HL-60 (cell line): Measurements from ENCODE around the gene SF3A2.

Experiments used
- DNase-seq, 2 experiments: peaks; one replicate each; pipeline ENCODE4 v3.0.0-alpha.2; 2010 to 2020; ENCODE audit warnings: low read depth in 1 of 2, low spot score in 1 of 2
- H3K27ac ChIP-seq: fragments of 250-450 bp; sonication (Bioruptor Pico); replicated peaks from 2 replicates; pipeline ENCODE4 v1.5.1; 2020; ENCODE audit warnings: mild to moderate bottlenecking, moderate library complexity
- H3K27me3 ChIP-seq: fragments of 250-450 bp; sonication (Bioruptor Pico); 2 replicates; pipeline ENCODE4 v1.5.1; 2021; ENCODE audit warnings: mild to moderate bottlenecking, moderate library complexity; ENCODE audit not compliant: insufficient read depth, poor library complexity, severe bottlenecking
- H3K4me3 ChIP-seq: replicated peaks from 2 replicates; pipeline ENCODE4 v1.5.1; 2011; ENCODE audit warnings: mild to moderate bottlenecking, control low read depth, low read length; ENCODE audit not compliant: insufficient read depth
- GABPA ChIP-seq: IDR thresholded peaks from 2 replicates; pipeline ENCODE4 v1.6.1; 2012; ENCODE audit warnings: low read depth
- POLR2AphosphoS5 ChIP-seq: IDR thresholded peaks from 2 replicates; pipeline ENCODE4 v1.6.1; 2012; ENCODE audit warnings: low read depth
- SPI1 ChIP-seq: IDR thresholded peaks from 2 replicates; pipeline ENCODE4 v1.6.1; 2012; ENCODE audit warnings: low read depth, mild to moderate bottlenecking, borderline replicate concordance
- long read RNA-seq: library from polyadenylated mRNA; unstranded; transcript quantifications from one replicate; pipeline ENCODE4 v2.0.0, GENCODE V29; 2020
- TF ChIP-seq, protein P1 (sequence below): IDR thresholded peaks from one replicate; pipeline ENCODE4 v1.5.1; 2011; ENCODE audit warnings: low read length, control low read depth, inconsistent platforms; ENCODE audit not compliant: insufficient read depth
- TF ChIP-seq, protein P2 (sequence below): IDR thresholded peaks from 2 replicates; pipeline ENCODE4 v1.6.1; 2012; ENCODE audit warnings: low read depth; ENCODE audit not compliant: insufficient replicate concordance

The SF3A2 gene, protein sequence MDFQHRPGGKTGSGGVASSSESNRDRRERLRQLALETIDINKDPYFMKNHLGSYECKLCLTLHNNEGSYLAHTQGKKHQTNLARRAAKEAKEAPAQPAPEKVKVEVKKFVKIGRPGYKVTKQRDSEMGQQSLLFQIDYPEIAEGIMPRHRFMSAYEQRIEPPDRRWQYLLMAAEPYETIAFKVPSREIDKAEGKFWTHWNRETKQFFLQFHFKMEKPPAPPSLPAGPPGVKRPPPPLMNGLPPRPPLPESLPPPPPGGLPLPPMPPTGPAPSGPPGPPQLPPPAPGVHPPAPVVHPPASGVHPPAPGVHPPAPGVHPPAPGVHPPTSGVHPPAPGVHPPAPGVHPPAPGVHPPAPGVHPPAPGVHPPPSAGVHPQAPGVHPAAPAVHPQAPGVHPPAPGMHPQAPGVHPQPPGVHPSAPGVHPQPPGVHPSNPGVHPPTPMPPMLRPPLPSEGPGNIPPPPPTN
- long read RNA-seq, partial matches to known transcripts: 3 of 7 reads
- long read RNA-seq, other reads (novel, unspliced or antisense): 1 of 7 reads

DNA sequence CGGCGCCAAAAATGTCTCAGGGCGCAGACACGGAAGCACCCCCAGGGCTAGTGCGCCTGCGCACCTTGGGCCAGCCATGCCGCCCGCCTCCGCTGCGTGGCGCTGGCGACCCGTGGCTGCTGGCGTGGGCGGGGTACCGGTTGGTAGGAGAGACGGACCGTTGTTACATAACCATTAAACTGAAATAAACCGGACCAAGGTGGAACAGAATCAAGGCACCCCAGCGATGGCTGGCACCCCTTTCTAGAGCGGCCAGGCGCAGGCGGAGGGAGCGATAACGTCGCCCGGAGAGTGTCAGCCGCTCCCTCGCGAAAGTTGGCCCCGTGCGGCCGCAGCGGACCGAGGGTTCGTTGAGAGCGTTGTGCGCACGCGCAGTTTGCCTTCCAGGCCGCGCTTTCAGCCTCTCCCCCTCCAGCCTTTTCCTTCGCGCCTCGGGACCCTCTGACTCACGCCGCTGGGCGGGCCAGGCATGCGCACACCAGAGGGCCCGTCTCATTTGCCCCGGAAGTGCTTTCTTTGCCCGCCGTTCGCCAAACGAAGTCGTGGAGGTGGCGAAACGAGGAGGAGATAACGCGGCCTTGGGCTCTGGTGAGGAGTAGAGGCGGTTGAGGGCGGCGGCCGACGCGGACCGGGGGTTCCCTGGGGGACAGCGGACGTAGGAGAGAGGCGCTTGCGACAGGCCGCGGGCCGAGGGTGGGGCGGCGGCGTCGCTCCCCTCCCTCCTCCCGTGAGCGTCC is at the start of gene SF3A2, which contains the start of gene PLEKHJ1:
Gene SF3A2, plus strand, starts transcription at position 511 of the 737 bp plus-strand sequence. CDS start 6,595 bp downstream, outside the sequence.
Gene PLEKHJ1, minus strand, starts transcription at position 16 of the 737 bp plus-strand sequence. CDS start 81 bp downstream, outside the sequence.
- peak; percentile 96 to 98 for DNase-seq
- H3K27ac ChIP-seq: peak within 1 kb of the TSS; percentile 98
- TF ChIP-seq SPI1 (no peak), POLR2AphosphoS5 (peak; percentile 91), GABPA (peak; percentile 87)
- TF ChIP-seq, protein P1, sequence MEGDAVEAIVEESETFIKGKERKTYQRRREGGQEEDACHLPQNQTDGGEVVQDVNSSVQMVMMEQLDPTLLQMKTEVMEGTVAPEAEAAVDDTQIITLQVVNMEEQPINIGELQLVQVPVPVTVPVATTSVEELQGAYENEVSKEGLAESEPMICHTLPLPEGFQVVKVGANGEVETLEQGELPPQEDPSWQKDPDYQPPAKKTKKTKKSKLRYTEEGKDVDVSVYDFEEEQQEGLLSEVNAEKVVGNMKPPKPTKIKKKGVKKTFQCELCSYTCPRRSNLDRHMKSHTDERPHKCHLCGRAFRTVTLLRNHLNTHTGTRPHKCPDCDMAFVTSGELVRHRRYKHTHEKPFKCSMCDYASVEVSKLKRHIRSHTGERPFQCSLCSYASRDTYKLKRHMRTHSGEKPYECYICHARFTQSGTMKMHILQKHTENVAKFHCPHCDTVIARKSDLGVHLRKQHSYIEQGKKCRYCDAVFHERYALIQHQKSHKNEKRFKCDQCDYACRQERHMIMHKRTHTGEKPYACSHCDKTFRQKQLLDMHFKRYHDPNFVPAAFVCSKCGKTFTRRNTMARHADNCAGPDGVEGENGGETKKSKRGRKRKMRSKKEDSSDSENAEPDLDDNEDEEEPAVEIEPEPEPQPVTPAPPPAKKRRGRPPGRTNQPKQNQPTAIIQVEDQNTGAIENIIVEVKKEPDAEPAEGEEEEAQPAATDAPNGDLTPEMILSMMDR: peak; percentile 96
- TF ChIP-seq, protein P2, sequence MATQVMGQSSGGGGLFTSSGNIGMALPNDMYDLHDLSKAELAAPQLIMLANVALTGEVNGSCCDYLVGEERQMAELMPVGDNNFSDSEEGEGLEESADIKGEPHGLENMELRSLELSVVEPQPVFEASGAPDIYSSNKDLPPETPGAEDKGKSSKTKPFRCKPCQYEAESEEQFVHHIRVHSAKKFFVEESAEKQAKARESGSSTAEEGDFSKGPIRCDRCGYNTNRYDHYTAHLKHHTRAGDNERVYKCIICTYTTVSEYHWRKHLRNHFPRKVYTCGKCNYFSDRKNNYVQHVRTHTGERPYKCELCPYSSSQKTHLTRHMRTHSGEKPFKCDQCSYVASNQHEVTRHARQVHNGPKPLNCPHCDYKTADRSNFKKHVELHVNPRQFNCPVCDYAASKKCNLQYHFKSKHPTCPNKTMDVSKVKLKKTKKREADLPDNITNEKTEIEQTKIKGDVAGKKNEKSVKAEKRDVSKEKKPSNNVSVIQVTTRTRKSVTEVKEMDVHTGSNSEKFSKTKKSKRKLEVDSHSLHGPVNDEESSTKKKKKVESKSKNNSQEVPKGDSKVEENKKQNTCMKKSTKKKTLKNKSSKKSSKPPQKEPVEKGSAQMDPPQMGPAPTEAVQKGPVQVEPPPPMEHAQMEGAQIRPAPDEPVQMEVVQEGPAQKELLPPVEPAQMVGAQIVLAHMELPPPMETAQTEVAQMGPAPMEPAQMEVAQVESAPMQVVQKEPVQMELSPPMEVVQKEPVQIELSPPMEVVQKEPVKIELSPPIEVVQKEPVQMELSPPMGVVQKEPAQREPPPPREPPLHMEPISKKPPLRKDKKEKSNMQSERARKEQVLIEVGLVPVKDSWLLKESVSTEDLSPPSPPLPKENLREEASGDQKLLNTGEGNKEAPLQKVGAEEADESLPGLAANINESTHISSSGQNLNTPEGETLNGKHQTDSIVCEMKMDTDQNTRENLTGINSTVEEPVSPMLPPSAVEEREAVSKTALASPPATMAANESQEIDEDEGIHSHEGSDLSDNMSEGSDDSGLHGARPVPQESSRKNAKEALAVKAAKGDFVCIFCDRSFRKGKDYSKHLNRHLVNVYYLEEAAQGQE: no peak
- no peaks in the 10 kb centered on the region for H3K27me3 ChIP-seq
- peak within 1 kb of the TSS; percentile 78 for H3K4me3 ChIP-seq

DNA sequence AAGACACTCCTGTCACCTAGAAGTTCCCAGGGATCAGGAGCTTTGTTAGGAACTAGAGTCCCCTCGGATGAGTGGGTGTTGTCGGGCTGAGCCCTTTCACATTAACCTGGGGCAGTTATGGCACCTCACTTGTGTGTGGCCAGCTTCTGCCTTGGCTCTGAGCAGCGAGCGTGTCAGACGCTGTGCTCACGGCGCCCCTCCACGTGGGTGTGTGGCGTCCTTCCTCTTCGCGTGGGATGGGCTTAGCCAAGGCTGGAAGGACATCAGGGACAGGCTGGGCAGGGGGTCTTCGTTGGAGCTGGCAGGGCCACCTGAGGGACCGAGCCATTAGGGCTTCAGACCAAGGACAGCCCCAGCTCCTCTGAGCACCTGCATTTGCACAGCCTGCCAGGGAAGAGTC is 49.5 kb upstream of the SF3A2 start:
- no peaks in the 10 kb centered on the region for H3K27me3 ChIP-seq
- H3K4me3 ChIP-seq: no peak overlapping the region
- no peak for DNase-seq
- peak overlapping the region; percentile 29; the same call in 1 of the 2 replicates for H3K27ac ChIP-seq
- TF ChIP-seq SPI1 (no peak), GABPA (no peak), POLR2AphosphoS5 (no peak)
- TF ChIP-seq, protein P2: no peak
- TF ChIP-seq, protein P1: no peak

DNA sequence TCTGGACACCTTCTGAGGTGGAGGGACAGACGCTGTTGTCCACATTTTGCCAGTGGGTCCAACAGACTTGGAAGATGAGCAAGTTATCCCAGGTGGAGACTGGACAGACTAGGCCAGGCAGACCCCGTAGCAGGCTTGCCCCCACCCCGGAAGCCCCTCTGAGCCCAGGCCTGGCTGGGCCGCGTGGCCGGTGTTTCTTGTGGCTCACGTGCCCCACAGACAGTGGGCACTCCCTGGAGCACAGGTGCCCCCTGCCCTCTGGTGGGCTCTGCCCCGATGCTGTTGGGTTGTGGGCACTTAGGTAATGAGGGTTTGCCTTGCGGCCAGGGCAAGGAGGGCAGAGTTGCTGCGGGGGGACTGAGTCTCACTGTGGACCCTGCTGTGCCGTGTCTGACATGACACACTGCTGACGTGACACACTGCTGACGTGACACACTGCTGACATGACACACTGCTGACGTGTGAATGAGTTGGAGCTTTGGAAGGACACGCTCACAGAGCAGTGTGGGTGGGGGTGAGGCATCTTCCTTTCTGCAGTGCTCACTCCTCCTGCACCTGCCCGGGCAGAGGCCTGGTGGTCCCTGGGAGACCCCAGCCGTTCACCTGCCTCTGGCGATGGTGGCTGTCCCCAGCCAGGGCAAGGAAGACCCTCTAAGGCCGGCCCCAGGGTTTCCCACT is 47.8 kb upstream of the SF3A2 start:
- TF ChIP-seq POLR2AphosphoS5: 0 out of 2 replicates have a peak, but pooled peaks have one; percentile 10
- TF ChIP-seq, protein P2: no peak
- DNase-seq: no peak
- Histone ChIP-seq H3K27ac (no peak overlapping the region), H3K27me3 (no peaks in the 10 kb centered on the region), H3K4me3 (no peak overlapping the region)
